ENCODE measurements around the gene ARHGEF39. TPM values are rescaled to one million over a fixed set of nuclear protein-coding genes. Genes with fewer than 3 reads are reported as not detected.
A peak's percentile ranks its signal among the peaks of the same experiment; 100 is the strongest.

The ARHGEF39 gene
- total RNA-seq, 2 experiments from 2014 or later, result 11.8 to 13.5 TPM

DNA sequence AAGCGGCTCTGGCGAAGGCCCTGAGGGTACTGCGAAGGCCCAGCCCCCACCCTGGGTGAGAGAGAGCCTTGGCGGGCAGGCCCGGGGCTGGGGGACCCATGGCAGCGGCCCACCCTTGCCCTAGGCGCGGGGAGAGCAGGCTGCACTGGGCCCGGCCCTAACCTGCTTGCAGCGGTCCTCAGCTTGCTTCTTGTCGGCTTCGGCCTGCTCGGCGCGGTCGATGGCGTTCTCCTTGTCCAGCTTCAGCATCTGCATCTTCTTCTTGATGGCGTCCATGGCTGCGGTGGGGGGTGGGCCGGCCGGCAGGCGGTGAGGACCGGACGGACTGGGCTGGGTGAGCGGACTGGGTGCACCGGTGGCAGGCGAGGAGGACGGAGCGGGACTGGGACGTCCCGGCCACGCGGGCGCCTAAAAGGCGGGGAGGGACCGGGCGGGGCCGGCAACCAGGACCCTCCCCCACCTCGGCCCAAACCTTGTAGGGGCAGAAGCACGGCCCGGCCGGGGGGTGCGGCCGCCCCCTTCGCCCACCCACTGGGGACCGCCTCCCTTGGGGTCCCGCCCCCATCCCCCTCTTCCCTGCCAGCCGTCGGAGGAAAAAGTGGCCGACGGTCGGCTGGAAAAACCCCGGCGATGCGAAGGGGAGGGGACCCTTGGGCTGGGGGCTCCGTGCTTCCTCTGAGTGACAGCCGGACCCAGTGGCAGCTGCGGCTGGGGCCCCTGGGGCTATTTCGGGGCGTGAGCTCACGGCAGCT is 24.7 kb upstream of the ARHGEF39 start, which contains the start of gene TPM2:
TSS of gene TPM2 (minus strand) at position 384 of the 752 bp plus-strand sequence. CDS start at position 276, 108 bp downstream.
- peak within 1 kb of the TSS; percentile 79 for H3K4me3 Mint-ChIP-seq
- H3K4me1 Mint-ChIP-seq, result peaks cover 22% of the 10 kb centered on the region
- no peak for DNase-seq
- H3K36me3 Mint-ChIP-seq (ENCODE audit: low read depth), result no peaks in the 10 kb centered on the region
- H3K27ac Mint-ChIP-seq, result peak within 1 kb of the TSS; percentile 64
- H3K27me3 Mint-ChIP-seq, result no peaks in the 10 kb centered on the region
- H3K9me3 Mint-ChIP-seq, result no peaks in the 10 kb centered on the region
- ChIA-PET CTCF (interaction anchor here (1.1 to 2.6 kb wide), 4 partner anchors 16 to 42 kb away, joined by 3 to 10 read pairs (median 4); no protein-coding TSS in a partner anchor), POLR2A (no interaction called here)

GRCh38 chr9:35688558-35689541 is 23.9 kb upstream of the ARHGEF39 start:
- H3K4me3 Mint-ChIP-seq, result peak overlapping the region; percentile 59
- ChIA-PET CTCF (interaction anchor here (0.7 to 2.6 kb wide), 11 partner anchors 9 to 44 kb away, joined by 3 to 14 read pairs (median 4); partner anchors contain the start of genes ARHGEF39, CCDC107, CREB3 and RMRP), POLR2A (interaction anchor here (0.6 kb wide), 1 partner anchor 207 kb away, joined by 3 read pairs; no protein-coding TSS in a partner anchor)
- H3K27ac Mint-ChIP-seq, result no peak overlapping the region
- DNase-seq, result no peak
- H3K4me1 Mint-ChIP-seq, result peaks cover 22% of the 10 kb centered on the region
- no peaks in the 10 kb centered on the region for H3K27me3 Mint-ChIP-seq
- no peaks in the 10 kb centered on the region for H3K36me3 Mint-ChIP-seq (ENCODE audit: low read depth)
- H3K9me3 Mint-ChIP-seq, result no peaks in the 10 kb centered on the region

DNA sequence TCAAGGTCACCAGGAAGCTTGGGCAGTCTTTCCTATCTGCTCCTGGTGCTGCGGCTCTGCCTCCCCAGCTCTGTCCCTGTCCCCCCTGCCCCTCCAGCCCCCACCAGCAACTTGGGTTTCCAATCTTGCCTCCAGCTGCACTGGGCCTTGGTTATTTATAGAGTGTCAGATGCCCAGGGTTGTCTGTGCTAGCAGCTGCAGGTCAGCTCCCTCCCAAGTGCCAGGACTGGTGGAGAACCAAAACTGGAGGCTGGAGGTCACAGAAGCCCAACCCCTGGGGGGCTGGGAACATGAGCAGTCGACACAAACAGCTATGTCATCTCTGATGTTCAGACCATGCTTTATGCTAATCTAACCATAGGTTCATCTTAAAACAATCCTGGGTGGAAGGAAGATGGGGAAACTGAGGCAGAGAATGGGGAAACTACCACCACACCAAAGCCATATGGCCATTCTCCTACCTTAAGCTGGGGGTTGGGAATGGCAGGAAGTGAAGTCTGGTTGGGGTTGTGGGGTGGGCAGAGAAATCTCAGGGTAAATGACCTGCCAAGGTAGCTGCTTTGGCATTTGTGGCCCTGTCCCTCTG is 23.1 kb upstream of the ARHGEF39 start:
- no peak overlapping the region for H3K4me3 Mint-ChIP-seq
- H3K36me3 Mint-ChIP-seq (ENCODE audit: low read depth), result no peaks in the 10 kb centered on the region
- H3K27me3 Mint-ChIP-seq, result no peaks in the 10 kb centered on the region
- no peaks in the 10 kb centered on the region for H3K9me3 Mint-ChIP-seq
- peaks cover 22% of the 10 kb centered on the region for H3K4me1 Mint-ChIP-seq
- CTCF ChIA-PET, result interaction anchor here (0.7 to 2.6 kb wide), 10 partner anchors 8 to 45 kb away, joined by 3 to 14 read pairs (median 4); partner anchors contain the start of genes ARHGEF39, CCDC107, CREB3 and RMRP
- no peak for DNase-seq
- no peak overlapping the region for H3K27ac Mint-ChIP-seq
- POLR2A ChIA-PET, result no interaction called here

- CTCF ChIA-PET, result interaction anchor here (1.1 to 2.6 kb wide), 3 partner anchors 10 to 40 kb away, joined by 5 to 14 read pairs (median 10); partner anchors contain the start of genes CCDC107 and RMRP
- H3K9me3 Mint-ChIP-seq, result no peaks in the 10 kb centered on the region
- POLR2A ChIA-PET, result no interaction called here
- no peaks in the 10 kb centered on the region for H3K36me3 Mint-ChIP-seq (ENCODE audit: low read depth)
- H3K27me3 Mint-ChIP-seq, result no peaks in the 10 kb centered on the region
- no peak for DNase-seq
- no peak overlapping the region for H3K27ac Mint-ChIP-seq
- peaks cover 22% of the 10 kb centered on the region for H3K4me1 Mint-ChIP-seq
- no peak overlapping the region for H3K4me3 Mint-ChIP-seq
These were observed 22.3 kb upstream of the ARHGEF39 start for GRCh38 chr9:35687306-35687705.

- Mint-ChIP-seq H3K27ac (peak overlapping the region; percentile 58), H3K4me1 (peaks cover 18% of the 10 kb centered on the region), H3K36me3 (ENCODE audit: low read depth) (no peaks in the 10 kb centered on the region), H3K9me3 (no peaks in the 10 kb centered on the region), H3K4me3 (no peak overlapping the region), H3K27me3 (no peaks in the 10 kb centered on the region)
- ChIA-PET POLR2A (interaction anchor here (0.6 to 0.7 kb wide), 2 partner anchors 59 to 98 kb away, joined by 3 to 5 read pairs; no protein-coding TSS in a partner anchor), CTCF (interaction anchor here (0.9 to 4.0 kb wide), 5 partner anchors 10 to 39 kb away, joined by 4 to 26 read pairs (median 10); partner anchors contain the start of genes ARHGEF39, CCDC107 and RMRP)
- DNase-seq, result no peak
These were observed 21.5 kb upstream of the ARHGEF39 start for GRCh38 chr9:35686222-35687203.

- Mint-ChIP-seq H3K27me3 (no peaks in the 10 kb centered on the region), H3K4me3 (no peak overlapping the region), H3K9me3 (no peaks in the 10 kb centered on the region), H3K36me3 (ENCODE audit: low read depth) (no peaks in the 10 kb centered on the region), H3K4me1 (peaks cover 9% of the 10 kb centered on the region), H3K27ac (no peak overlapping the region)
- DNase-seq, result no peak
- CTCF ChIA-PET, result interaction anchor here (0.7 to 4.0 kb wide), 4 partner anchors 11 to 28 kb away, joined by 3 to 26 read pairs (median 8); partner anchors contain the start of genes CCDC107 and RMRP
- POLR2A ChIA-PET, result interaction anchor here (0.6 kb wide), 1 partner anchor 58 kb away, joined by 3 read pairs; no protein-coding TSS in a partner anchor
These were observed 20.5 kb upstream of the ARHGEF39 start for GRCh38 chr9:35685506-35685905.

DNA sequence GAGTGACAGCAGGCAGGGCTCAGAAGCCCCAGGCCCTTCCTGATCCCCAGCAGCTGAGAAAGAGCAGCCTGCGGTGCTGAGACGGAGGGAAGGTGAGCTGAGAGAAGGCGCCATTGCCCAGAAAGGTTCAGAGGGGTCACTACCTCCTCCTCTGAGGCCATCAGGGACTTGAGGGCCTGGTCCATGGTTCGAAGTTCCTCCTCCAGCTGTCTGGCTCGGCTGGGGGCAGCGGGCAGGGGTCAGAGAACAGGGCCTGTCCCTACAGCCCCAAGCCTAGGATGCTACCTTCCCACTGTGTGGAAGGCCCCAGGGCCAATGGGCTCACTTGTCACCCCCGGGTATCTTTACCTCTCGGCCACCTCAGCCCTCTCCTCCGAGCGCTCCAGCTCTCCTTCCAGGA is 19.9 kb upstream of the ARHGEF39 start:
- Mint-ChIP-seq H3K4me1 (peaks cover 9% of the 10 kb centered on the region), H3K27ac (no peak overlapping the region), H3K27me3 (no peaks in the 10 kb centered on the region), H3K9me3 (no peaks in the 10 kb centered on the region), H3K36me3 (ENCODE audit: low read depth) (no peaks in the 10 kb centered on the region), H3K4me3 (no peak overlapping the region)
- ChIA-PET POLR2A (no interaction called here), CTCF (interaction anchor here (0.7 to 4.0 kb wide), 4 partner anchors 11 to 27 kb away, joined by 3 to 26 read pairs (median 8); partner anchors contain the start of genes CCDC107 and RMRP)
- DNase-seq, result no peak

DNA sequence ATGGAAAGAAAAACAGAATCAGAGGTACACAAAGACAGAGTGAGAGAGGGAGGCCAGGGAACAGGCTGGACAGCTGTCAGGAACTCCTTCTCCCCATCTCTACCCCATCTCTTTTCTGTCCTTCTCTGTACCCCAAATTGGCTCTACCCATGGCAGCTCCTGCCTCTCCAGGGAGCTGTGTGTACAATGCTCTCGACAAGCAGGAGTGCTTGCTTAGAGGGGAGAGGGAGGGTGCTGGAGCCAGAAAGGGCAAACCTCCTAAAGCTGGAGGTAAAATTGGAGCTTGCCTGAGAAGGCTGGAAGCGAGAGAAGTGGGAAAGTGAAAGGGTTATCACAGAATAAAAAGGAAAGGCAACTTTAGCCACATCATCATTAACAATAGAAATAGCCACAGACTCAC is 18.3 kb upstream of the ARHGEF39 start:
- POLR2A ChIA-PET, result no interaction called here

GRCh38 chr9:35682520-35683315 is 17.7 kb upstream of the ARHGEF39 start:
- DNase-seq, result no peak
- H3K4me3 Mint-ChIP-seq, result no peak overlapping the region
- ChIA-PET POLR2A (no interaction called here), CTCF (interaction anchor here (1.2 to 4.0 kb wide), 4 partner anchors 12 to 42 kb away, joined by 3 to 26 read pairs (median 8); partner anchors contain the start of genes CCDC107 and RMRP)
- H3K27me3 Mint-ChIP-seq, result peaks cover 1% of the 10 kb centered on the region
- no peaks in the 10 kb centered on the region for H3K9me3 Mint-ChIP-seq
- peaks cover 1% of the 10 kb centered on the region for H3K4me1 Mint-ChIP-seq
- H3K36me3 Mint-ChIP-seq (ENCODE audit: low read depth), result no peaks in the 10 kb centered on the region
- H3K27ac Mint-ChIP-seq, result no peak overlapping the region

More for the DNA sequence above, 18.3 kb upstream of the ARHGEF39 start:
- Mint-ChIP-seq H3K27ac (no peak overlapping the region), H3K27me3 (no peaks in the 10 kb centered on the region), H3K9me3 (no peaks in the 10 kb centered on the region), H3K4me1 (peaks cover 1% of the 10 kb centered on the region), H3K36me3 (ENCODE audit: low read depth) (no peaks in the 10 kb centered on the region), H3K4me3 (no peak overlapping the region)
- CTCF ChIA-PET, result interaction anchor here (1.2 to 4.0 kb wide), 4 partner anchors 13 to 41 kb away, joined by 3 to 26 read pairs (median 8); partner anchors contain the start of genes CCDC107 and RMRP
- no peak for DNase-seq

- POLR2A ChIA-PET, result no interaction called here
- CTCF ChIA-PET, result interaction anchor here (2.2 kb wide), 1 partner anchor 24 kb away, joined by 8 read pairs; the partner anchor contains the start of genes CCDC107 and RMRP
- H3K27ac Mint-ChIP-seq, result no peak overlapping the region
- H3K4me3 Mint-ChIP-seq, result no peak overlapping the region
- H3K36me3 Mint-ChIP-seq (ENCODE audit: low read depth), result no peaks in the 10 kb centered on the region
- peaks cover 4% of the 10 kb centered on the region for H3K27me3 Mint-ChIP-seq
- DNase-seq, result no peak
- H3K4me1 Mint-ChIP-seq, result peaks cover 1% of the 10 kb centered on the region
- H3K9me3 Mint-ChIP-seq, result no peaks in the 10 kb centered on the region
These were observed 17.1 kb upstream of the ARHGEF39 start for GRCh38 chr9:35682051-35682450.
